ENCODE measurements around the gene TMEM259.

The TMEM259 gene

GRCh38 chr19:1067341-1067957 lies 46.5 kb upstream of the TMEM259 start:
- TF ChIP-seq ZBTB7A (IDR thresholded peaks at IDR 0.05; ENCODE audit: low read depth), result peak; percentile 83
- TF ChIP-seq, protein P1, sequence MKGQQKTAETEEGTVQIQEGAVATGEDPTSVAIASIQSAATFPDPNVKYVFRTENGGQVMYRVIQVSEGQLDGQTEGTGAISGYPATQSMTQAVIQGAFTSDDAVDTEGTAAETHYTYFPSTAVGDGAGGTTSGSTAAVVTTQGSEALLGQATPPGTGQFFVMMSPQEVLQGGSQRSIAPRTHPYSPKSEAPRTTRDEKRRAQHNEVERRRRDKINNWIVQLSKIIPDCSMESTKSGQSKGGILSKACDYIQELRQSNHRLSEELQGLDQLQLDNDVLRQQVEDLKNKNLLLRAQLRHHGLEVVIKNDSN (IDR thresholded peaks at IDR 0.05), result no peak

GRCh38 chr19:1066748-1067340 lies 45.9 kb upstream of the TMEM259 start, which contains the start of gene ARHGAP45:
ARHGAP45 (plus strand) TSS chr19:1067167; CDS start chr19:1067406, 239 bp downstream.
- TF ChIP-seq CREB1 (IDR thresholded peaks at IDR 0.05; ENCODE audit: low read depth) (no peak), CEBPB (IDR thresholded peaks at IDR 0.05) (no peak), NFIC (IDR thresholded peaks at IDR 0.05) (no peak), ZBTB7A (IDR thresholded peaks at IDR 0.05; ENCODE audit: low read depth) (peak; percentile 59; the same call in 1 of the 2 replicates), TEAD4 (IDR thresholded peaks at IDR 0.05) (no peak), MAX (IDR thresholded peaks at IDR 0.05) (peak; percentile 12; the same call in 1 of the 2 replicates), REST (IDR thresholded peaks at IDR 0.05; ENCODE audit: low read depth) (no peak), RAD21 (IDR thresholded peaks at IDR 0.05; ENCODE audit: low read depth) (no peak), FOXM1 (IDR thresholded peaks at IDR 0.05; ENCODE audit: borderline replicate concordance, low read depth) (no peak), TCF12 (IDR thresholded peaks at IDR 0.05; ENCODE audit: low read depth) (no peak), TAF1 (IDR thresholded peaks at IDR 0.05; ENCODE audit: low read depth) (no peak), EGR1 (IDR thresholded peaks at IDR 0.05) (no peak), YY1 (IDR thresholded peaks at IDR 0.05; ENCODE audit: low read depth) (no peak)
- TF ChIP-seq, protein P1 (IDR thresholded peaks at IDR 0.05), result peak; percentile 80

GRCh38 chr19:1066251-1066747 lies 45.4 kb upstream of the TMEM259 start:
- TF ChIP-seq EP300 (IDR thresholded peaks at IDR 0.05; ENCODE audit: borderline replicate concordance) (no peak), FOXM1 (IDR thresholded peaks at IDR 0.05; ENCODE audit: borderline replicate concordance, low read depth) (no peak), CEBPB (IDR thresholded peaks at IDR 0.05) (no peak)

DNA sequence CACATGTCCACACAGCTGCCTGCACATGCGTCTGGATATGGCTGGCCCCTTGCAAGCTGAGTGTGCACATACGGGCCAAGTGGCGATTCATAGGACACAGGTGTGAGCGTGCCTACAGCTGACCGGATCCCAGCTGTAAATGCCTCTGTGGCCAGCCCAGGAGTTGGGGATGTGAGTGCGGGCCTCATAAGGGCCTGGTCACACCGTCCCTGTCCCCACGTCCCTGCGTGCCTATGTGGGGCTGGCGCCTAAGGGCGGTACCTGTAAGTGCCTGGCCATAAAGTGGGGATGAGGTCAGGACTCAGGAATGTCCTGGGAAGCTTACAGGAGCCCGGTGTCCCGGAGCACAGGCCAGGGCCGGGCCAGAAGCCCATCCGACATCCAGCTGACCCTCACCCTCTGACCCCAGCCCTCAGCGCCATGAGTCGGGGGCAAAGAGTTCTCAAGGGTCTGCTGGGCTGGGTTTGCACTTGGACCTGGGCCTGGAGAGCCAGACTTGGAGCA lies 44.7 kb upstream of the TMEM259 start:
- TF ChIP-seq EP300 (IDR thresholded peaks at IDR 0.05; ENCODE audit: borderline replicate concordance) (0 out of 2 replicates have a peak, but pooled peaks have one; percentile 16), TEAD4 (IDR thresholded peaks at IDR 0.05) (peak; percentile 88), ZBTB7A (IDR thresholded peaks at IDR 0.05; ENCODE audit: low read depth) (peak; percentile 18), MAX (IDR thresholded peaks at IDR 0.05) (0 out of 2 replicates have a peak, but pooled peaks have one; percentile 34), TAF1 (IDR thresholded peaks at IDR 0.05; ENCODE audit: low read depth) (no peak), TCF12 (IDR thresholded peaks at IDR 0.05; ENCODE audit: low read depth) (peak; percentile 57; the same call in 1 of the 2 replicates), RAD21 (IDR thresholded peaks at IDR 0.05; ENCODE audit: low read depth) (no peak), CREB1 (IDR thresholded peaks at IDR 0.05; ENCODE audit: low read depth) (no peak), EGR1 (IDR thresholded peaks at IDR 0.05) (no peak)
- TF ChIP-seq, protein P1 (IDR thresholded peaks at IDR 0.05), result no peak

- TF ChIP-seq NFIC (IDR thresholded peaks at IDR 0.05) (no peak), EGR1 (IDR thresholded peaks at IDR 0.05) (no peak), FOXM1 (IDR thresholded peaks at IDR 0.05; ENCODE audit: borderline replicate concordance, low read depth) (no peak), YY1 (IDR thresholded peaks at IDR 0.05; ENCODE audit: low read depth) (peak; percentile 48; the same call in 1 of the 2 replicates), CEBPB (IDR thresholded peaks at IDR 0.05) (no peak), REST (IDR thresholded peaks at IDR 0.05; ENCODE audit: low read depth) (no peak), TEAD4 (IDR thresholded peaks at IDR 0.05) (peak; percentile 18; the same call in 1 of the 2 replicates), ZBTB7A (IDR thresholded peaks at IDR 0.05; ENCODE audit: low read depth) (peak; percentile 61; the same call in 1 of the 2 replicates), CREB1 (IDR thresholded peaks at IDR 0.05; ENCODE audit: low read depth) (no peak), EP300 (IDR thresholded peaks at IDR 0.05; ENCODE audit: borderline replicate concordance) (no peak), MAX (IDR thresholded peaks at IDR 0.05) (peak; percentile 98), RAD21 (IDR thresholded peaks at IDR 0.05; ENCODE audit: low read depth) (peak; percentile 53; the same call in 1 of the 2 replicates), TCF12 (IDR thresholded peaks at IDR 0.05; ENCODE audit: low read depth) (peak; percentile 47; the same call in 1 of the 2 replicates), TAF1 (IDR thresholded peaks at IDR 0.05; ENCODE audit: low read depth) (no peak)
- TF ChIP-seq, protein P1 (IDR thresholded peaks at IDR 0.05), result peak; percentile 41; the same call in 1 of the 2 replicates
Observed at GRCh38 chr19:1064661-1065605, 44.0 kb upstream of the TMEM259 start.

Measured in Ishikawa (cell line).